A549 (cell line): ENCODE measurements around the gene PTPRN2. TPM values are rescaled to one million over a fixed set of nuclear protein-coding genes. Genes with fewer than 3 reads are reported as not detected.

ENCODE experiments used
- ATAC-seq, 2 experiments: fragments of 200-7000 bp in 1 of 2; fragments of >200 bp in 1 of 2; cut with Nextera tagmentation in 1 of 2; cut with Tn5 transposase in 1 of 2; 3 replicates each; pipeline versions ENCODE4 v1.8.0 to v1.9.1; 2018 to 2020; ENCODE audit warnings: mild to moderate bottlenecking in 1 of 2, moderate library complexity in 1 of 2
- CTCF ChIA-PET: fragments of 300-600 bp; sonication (Branson Sonifier 250); formaldehyde crosslinking; extraction: SDS; loops from one replicate; lab custom pipeline; 2021; ENCODE audit warnings: antibody characterized with exemption, inconsistent platforms; lab: Yijun Ruan, JAX
- POLR2A ChIA-PET: fragments of 350-600 bp; formaldehyde crosslinking; extraction: SDS; loops from one replicate; lab custom pipeline; 2021; ENCODE audit warnings: antibody characterized with exemption, inconsistent platforms; lab: Yijun Ruan, JAX
- DNase-seq, 2 experiments: peaks; one replicate each; pipeline versions ENCODE4 v3.0.0 to v3.0.0-alpha.2; 2011 to 2016; ENCODE audit warnings: low read depth in 1 of 2, low spot score in 1 of 2
- FAIRE-seq: peaks from 2 replicates; lab custom pipeline; 2011; peaks lifted over from hg19 to GRCh38; lab: Jason Lieb, UNC
- H3K27ac ChIP-seq, 2 experiments: fragments of >200 bp; sonication (Bioruptor Twin); formaldehyde crosslinking; 3 replicates each; pipeline ENCODE4 v1.5.1; 2016 to 2017
- H3K4me1 ChIP-seq: fragments of >200 bp; sonication (Bioruptor Twin); formaldehyde crosslinking; 3 replicates; pipeline ENCODE4 v1.6.1; 2016
- H3K4me2 ChIP-seq: fragments of >200 bp; sonication (Bioruptor Twin); formaldehyde crosslinking; 3 replicates; pipeline ENCODE4 v1.6.1; 2016
- H3K4me3 ChIP-seq: fragments of >200 bp; sonication (Bioruptor Twin); formaldehyde crosslinking; 3 replicates; pipeline ENCODE4 v1.5.1; 2016
- H3K9me3 ChIP-seq: fragments of >200 bp; sonication (Bioruptor Twin); formaldehyde crosslinking; 3 replicates; pipeline ENCODE4 v1.6.1; 2016
- ATOH8 ChIP-seq: fragments of 250-450 bp; sonication (Bioruptor Pico); IDR thresholded peaks from 2 replicates; pipeline ENCODE4 v1.5.0; 2020; ENCODE audit warnings: low read depth, mild to moderate bottlenecking, moderate library complexity
- CBX8 ChIP-seq: fragments of 200-600 bp; sonication (generic); IDR thresholded peaks from 2 replicates; pipeline ENCODE4 v1.6.1; 2016
- CTCF ChIP-seq: fragments of >200 bp; sonication (Bioruptor Twin); formaldehyde crosslinking; IDR thresholded peaks from 3 replicates; pipeline ENCODE4 v1.5.1; 2016
- EHF ChIP-seq: fragments of 250-450 bp; sonication (Bioruptor Pico); IDR thresholded peaks from 2 replicates; pipeline ENCODE4 v1.5.0; 2020; ENCODE audit warnings: mild to moderate bottlenecking
- EP300 ChIP-seq, 2 experiments: fragments of >200 bp; sonication (Bioruptor Twin); formaldehyde crosslinking; IDR thresholded peaks; 2 replicates in 1 of 2; 3 replicates in 1 of 2; pipeline ENCODE4 v1.6.1; 2016 to 2017
- FOSL2 ChIP-seq, 2 experiments: fragments of 450-650 bp in 1 of 2; fragments of >200 bp in 1 of 2; sonication (Bioruptor Twin) in 1 of 2; formaldehyde crosslinking; IDR thresholded peaks; 2 replicates each; pipeline versions ENCODE4 v1.5.0 to v1.6.1; 2016 to 2020; ENCODE audit warnings: mild to moderate bottlenecking in 1 of 2, moderate library complexity in 1 of 2
- FOXS1 ChIP-seq: fragments of 250-450 bp; sonication (Bioruptor Pico); IDR thresholded peaks from 2 replicates; pipeline ENCODE4 v1.5.0; 2020; ENCODE audit warnings: mild to moderate bottlenecking, moderate library complexity
- GATA3 ChIP-seq: IDR thresholded peaks from 2 replicates; pipeline ENCODE4 v1.6.1; 2012; ENCODE audit warnings: borderline replicate concordance
- HOXB13 ChIP-seq: fragments of 250-450 bp; sonication (Bioruptor Pico); IDR thresholded peaks from 2 replicates; pipeline ENCODE4 v1.5.0; 2020; ENCODE audit warnings: low read depth, mild to moderate bottlenecking, moderate library complexity
- KDM5A ChIP-seq: fragments of 200-600 bp; sonication (generic); IDR thresholded peaks from 2 replicates; pipeline ENCODE4 v1.6.1; 2016; ENCODE audit warnings: antibody characterized with exemption, mild to moderate bottlenecking
- NFE2L2 ChIP-seq: fragments of 150-350 bp; conservative IDR thresholded peaks from 2 replicates; pipeline ENCODE4 v1.6.1; 2014; ENCODE audit warnings: low read length
- RAD21 ChIP-seq, 2 experiments: fragments of >200 bp in 1 of 2; sonication (Bioruptor Twin) in 1 of 2; formaldehyde crosslinking in 1 of 2; IDR thresholded peaks in 1 of 2; conservative IDR thresholded peaks in 1 of 2; 2 replicates in 1 of 2; 3 replicates in 1 of 2; pipeline ENCODE4 v1.6.1; 2012 to 2018; ENCODE audit warnings: inconsistent platforms in 1 of 2
- RCOR1 ChIP-seq: fragments of 150-350 bp; IDR thresholded peaks from 2 replicates; pipeline ENCODE4 v1.6.1; 2014; ENCODE audit warnings: antibody characterized with exemption, low read length, low read depth
- REST ChIP-seq: fragments of 200-600 bp; sonication (generic); IDR thresholded peaks from 2 replicates; pipeline ENCODE4 v1.6.1; 2016; ENCODE audit warnings: antibody characterized with exemption, mild to moderate bottlenecking, moderate library complexity
- RFX5 ChIP-seq: fragments of 450-650 bp; IDR thresholded peaks from 2 replicates; pipeline ENCODE4 v1.7.1; 2014; ENCODE audit warnings: antibody characterized with exemption, mild to moderate bottlenecking, moderate library complexity
- RNF2 ChIP-seq: fragments of 200-600 bp; sonication (generic); IDR thresholded peaks from 2 replicates; pipeline ENCODE4 v1.6.1; 2016; ENCODE audit warnings: low read depth, mild to moderate bottlenecking, antibody characterized with exemption, moderate library complexity, borderline replicate concordance
- SMC3 ChIP-seq: fragments of >200 bp; sonication (Bioruptor Twin); formaldehyde crosslinking; IDR thresholded peaks from 3 replicates; pipeline ENCODE4 v1.6.1; 2018; ENCODE audit warnings: inconsistent platforms
- TP53 ChIP-seq: fragments of 250-450 bp; sonication (Bioruptor Pico); IDR thresholded peaks from 2 replicates; pipeline ENCODE4 v1.5.0; 2021; ENCODE audit warnings: mild to moderate bottlenecking, moderate library complexity
- USF2 ChIP-seq: fragments of 450-650 bp; IDR thresholded peaks from 2 replicates; pipeline ENCODE4 v1.6.1; 2014; ENCODE audit warnings: antibody characterized with exemption
- ZFP36 ChIP-seq: fragments of 450-650 bp; IDR thresholded peaks from 2 replicates; pipeline ENCODE4 v1.6.1; 2014; ENCODE audit warnings: borderline replicate concordance; ENCODE audit not compliant: partially characterized antibody
- WGBS: methylation state at CpG from one replicate; pipeline ENCODE4 v1.1.6; 2017; ENCODE audit errors: missing lambda C conversion rate; 5-methylcytosine and 5-hydroxymethylcytosine counted together
- polyA plus RNA-seq, 4 experiments: library from polyadenylated mRNA; depleted of rRNA in 3 of 4; stranded (reverse); fragments of >200 nt; fragmentation: RNase III in 1 of 4; extraction: RNeasy Plus Mini Kit Qiagen cat#74134 plus additional on column Dnase treatment in 1 of 4; gene quantifications; 2 replicates in 3 of 4; 3 replicates in 1 of 4; pipeline ENCODE4 v1.2.3, GENCODE V29; 2011 to 2017

The PTPRN2 gene
- polyA plus RNA-seq, 2 of the 4 experiments (the other 2 are of a cell fraction) = 0.41 to 1.2 TPM

GRCh38 chr7:158516524-158516923 is 71.1 kb downstream of the PTPRN2 start:
- no peak overlapping the region for H3K27ac ChIP-seq
- no peaks in the 10 kb centered on the region for H3K4me1 ChIP-seq
- WGBS = 24% methylated on average over 2 of the region's 2 CpGs
- H3K4me2 ChIP-seq = no peak overlapping the region
- CTCF ChIA-PET = no interaction called here
- no peak for DNase-seq
- H3K9me3 ChIP-seq = peaks cover 13% of the 10 kb centered on the region; the same call in 2 of the 3 replicates
- POLR2A ChIA-PET = no interaction called here
- ATAC-seq = no peak
- H3K4me3 ChIP-seq = no peak overlapping the region
- FAIRE-seq = no peak
- no peak for TF ChIP-seq RCOR1
- no peak for TF ChIP-seq RNF2
- no peak for TF ChIP-seq RFX5

GRCh38 chr7:158512869-158513268 is 74.8 kb downstream of the PTPRN2 start:
- FAIRE-seq = no peak
- ATAC-seq = no peak
- no peak overlapping the region for H3K4me3 ChIP-seq
- TF ChIP-seq KDM5A (no peak), TP53 (CRISPR knock-in tag) (no peak), USF2 (no peak), HOXB13 (CRISPR knock-in tag) (no peak), RCOR1 (no peak), GATA3 (no peak), RNF2 (no peak), CBX8 (no peak), RAD21 (conservative IDR thresholded peaks at IDR 0.05 in 1 of 2, IDR thresholded peaks at IDR 0.05 in 1 of 2) (no peak), ATOH8 (no peak), EHF (CRISPR knock-in tag) (no peak), SMC3 (no peak), NFE2L2 (no peak), EP300 (IDR thresholded peaks at IDR 0.05) (no peak)
- no peak overlapping the region for H3K27ac ChIP-seq
- DNase-seq = no peak
- CTCF ChIA-PET = interaction anchor here (0.6 kb wide), 1 partner anchor 115 kb away, joined by 3 read pairs; no protein-coding TSS in a partner anchor
- H3K4me1 ChIP-seq = 0 out of 3 replicates have a peak, but pooled peaks cover 5% of the 10 kb centered on the region
- H3K4me2 ChIP-seq = no peak overlapping the region
- POLR2A ChIA-PET = no interaction called here
- peaks cover 24% of the 10 kb centered on the region for H3K9me3 ChIP-seq
- 36% methylated on average over 6 of the region's 6 CpGs for WGBS

- WGBS = 29% methylated on average over 6 of the region's 6 CpGs
- 0 out of 3 replicates have a peak, but pooled peaks cover 5% of the 10 kb centered on the region for H3K4me1 ChIP-seq
- no peak overlapping the region for H3K4me3 ChIP-seq
- ATAC-seq (no peak), DNase-seq (no peak), FAIRE-seq (no peak)
- H3K27ac ChIP-seq = no peak overlapping the region
- TF ChIP-seq ZFP36 = no peak
- TF ChIP-seq REST = no peak
- TF ChIP-seq SMC3 = no peak
- no peak for TF ChIP-seq CTCF
- no peak for TF ChIP-seq FOXS1 (CRISPR knock-in tag)
- TF ChIP-seq FOSL2 (IDR thresholded peaks at IDR 0.05) = no peak
- TF ChIP-seq FOSL2 (CRISPR knock-in tag; IDR thresholded peaks at IDR 0.05) = no peak
- POLR2A ChIA-PET = no interaction called here
- CTCF ChIA-PET = no interaction called here
- no peak overlapping the region for H3K4me2 ChIP-seq
- H3K9me3 ChIP-seq = peaks cover 30% of the 10 kb centered on the region
Observed at GRCh38 chr7:158512042-158512441, 75.6 kb downstream of the PTPRN2 start.
